Measurements from ENCODE around the gene RUNX1. TPM values are rescaled to one million over a fixed set of nuclear protein-coding genes. Genes with fewer than 3 reads are reported as not detected.
A peak's percentile ranks its signal among the peaks of the same experiment; 100 is the strongest.

Gene RUNX1
- total RNA-seq, 1 experiment from 2014 or later = 13.8 TPM

DNA sequence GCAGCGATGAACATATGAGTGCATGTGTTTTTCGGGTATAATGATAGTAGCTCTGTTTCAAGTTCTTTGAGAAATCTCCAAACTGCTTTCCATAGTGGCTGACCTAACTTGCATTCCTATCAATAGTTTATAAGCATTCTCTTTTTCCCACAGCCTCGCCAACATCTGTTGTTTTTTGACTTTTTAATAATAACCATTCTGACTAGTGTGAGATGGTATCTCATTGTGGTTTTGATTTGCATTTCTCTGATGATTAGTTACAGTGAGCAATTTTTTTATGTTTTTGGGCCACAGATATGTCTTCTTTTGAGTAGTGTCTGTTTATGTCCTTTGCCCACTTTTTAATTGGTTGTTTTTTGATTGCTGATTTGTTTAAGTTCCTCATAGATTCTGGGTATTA, 10.6 kb upstream of the RUNX1 start:
- peak; percentile 72 for DNase-seq (ENCODE audit: low read depth)

GRCh38 chr21:35058058-35058457, 9.0 kb upstream of the RUNX1 start:
- DNase-seq (ENCODE audit: low read depth) = no peak

GRCh38 chr21:35057428-35057827, 8.3 kb upstream of the RUNX1 start:
- no peak for DNase-seq (ENCODE audit: low read depth)

DNA sequence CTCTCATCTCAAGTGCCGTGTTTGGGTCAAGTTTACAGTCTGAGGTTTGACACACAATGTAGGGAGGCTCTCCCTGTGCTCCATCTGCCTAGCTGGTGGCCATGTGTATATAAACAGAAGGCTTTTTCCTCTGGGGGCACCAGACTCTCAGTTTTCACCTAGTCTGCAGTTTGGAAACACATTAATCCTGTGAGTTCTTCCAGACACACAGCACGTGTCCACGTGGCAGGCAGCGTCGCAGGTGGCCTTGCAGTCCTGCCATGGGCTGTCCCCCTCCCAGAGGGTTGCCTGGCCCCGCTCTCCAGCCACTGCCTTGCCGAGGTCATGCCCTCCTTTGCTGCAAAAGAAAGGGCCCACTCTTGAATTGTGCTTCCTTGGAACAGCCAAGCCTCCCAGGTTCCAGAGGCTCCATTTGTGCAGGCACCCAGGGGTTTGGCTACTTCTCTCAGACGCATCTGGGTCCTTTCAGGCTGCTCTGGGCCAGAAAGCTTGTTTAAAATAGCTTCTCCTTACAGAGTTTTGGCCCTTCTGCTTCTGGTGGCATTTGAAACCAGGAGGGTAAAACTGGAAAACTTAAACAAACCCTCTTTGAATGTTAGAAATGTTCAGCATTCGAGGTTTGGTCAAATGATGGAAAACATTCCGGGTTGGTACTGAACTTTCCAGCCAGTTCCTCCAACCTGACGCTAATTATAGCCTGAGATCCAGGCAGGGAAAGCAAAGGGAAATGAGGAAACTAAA, 4.4 kb upstream of the RUNX1 start:
- peak; percentile 33 for DNase-seq (ENCODE audit: low read depth)

GRCh38 chr21:35052801-35053200, 3.7 kb upstream of the RUNX1 start:
- no peak for DNase-seq (ENCODE audit: low read depth)

DNA sequence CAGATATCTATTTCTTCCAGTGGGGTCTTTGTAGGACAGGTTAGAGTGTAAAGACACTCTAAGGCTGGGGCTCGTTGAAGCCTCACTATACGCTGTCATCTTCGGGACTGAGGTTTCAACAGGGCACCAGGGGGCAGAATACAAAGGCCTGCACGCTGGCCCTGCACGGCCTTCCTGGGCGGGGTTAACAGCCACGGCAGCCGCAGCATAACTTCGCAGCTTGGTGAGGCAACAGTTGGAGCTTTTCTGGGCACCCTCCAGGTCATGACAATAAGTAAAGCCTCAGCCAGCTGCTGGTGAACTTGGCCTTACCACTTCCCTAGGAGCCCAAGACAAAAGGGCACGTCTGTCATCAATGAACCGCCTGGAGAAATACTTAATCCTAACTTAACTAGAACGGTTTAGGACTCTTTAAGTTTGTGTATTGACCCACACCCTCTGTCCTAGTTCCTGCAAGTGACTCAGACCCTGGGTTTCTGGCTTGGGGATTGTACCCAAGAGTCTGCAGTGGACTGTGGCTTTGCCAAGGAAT, 2.3 kb upstream of the RUNX1 start:
- DNase-seq (ENCODE audit: low read depth) = peak; percentile 98

GRCh38 chr21:35050348-35051286, 1.5 kb upstream of the RUNX1 start:
- no peak for DNase-seq (ENCODE audit: low read depth)

- DNase-seq (ENCODE audit: low read depth) = peak; percentile 84
Measured at GRCh38 chr21:35048183-35048601, 910 bp downstream of the RUNX1 start.

DNA sequence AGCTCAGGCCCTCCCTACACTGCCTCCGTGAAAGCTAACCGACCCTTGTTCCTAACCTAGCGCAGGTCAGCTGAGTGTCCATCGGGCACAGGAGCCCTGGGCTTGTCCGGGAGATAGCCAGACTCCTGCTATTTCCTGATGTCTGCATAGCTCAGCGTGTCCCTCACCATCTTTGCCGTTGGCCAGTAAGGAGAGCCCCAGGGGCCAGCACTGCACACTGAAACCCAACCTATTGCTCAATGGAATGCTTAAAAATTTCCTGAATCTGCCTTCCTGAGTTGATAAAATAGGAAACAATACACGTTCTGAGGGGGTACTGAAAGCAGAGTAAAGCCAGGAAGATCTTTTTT, 2.2 kb downstream of the RUNX1 start:
- DNase-seq (ENCODE audit: low read depth) = peak; percentile 77

- DNase-seq (ENCODE audit: low read depth) = peak; percentile 11
Measured at GRCh38 chr21:35046263-35046624, 2.9 kb downstream of the RUNX1 start.

DNA sequence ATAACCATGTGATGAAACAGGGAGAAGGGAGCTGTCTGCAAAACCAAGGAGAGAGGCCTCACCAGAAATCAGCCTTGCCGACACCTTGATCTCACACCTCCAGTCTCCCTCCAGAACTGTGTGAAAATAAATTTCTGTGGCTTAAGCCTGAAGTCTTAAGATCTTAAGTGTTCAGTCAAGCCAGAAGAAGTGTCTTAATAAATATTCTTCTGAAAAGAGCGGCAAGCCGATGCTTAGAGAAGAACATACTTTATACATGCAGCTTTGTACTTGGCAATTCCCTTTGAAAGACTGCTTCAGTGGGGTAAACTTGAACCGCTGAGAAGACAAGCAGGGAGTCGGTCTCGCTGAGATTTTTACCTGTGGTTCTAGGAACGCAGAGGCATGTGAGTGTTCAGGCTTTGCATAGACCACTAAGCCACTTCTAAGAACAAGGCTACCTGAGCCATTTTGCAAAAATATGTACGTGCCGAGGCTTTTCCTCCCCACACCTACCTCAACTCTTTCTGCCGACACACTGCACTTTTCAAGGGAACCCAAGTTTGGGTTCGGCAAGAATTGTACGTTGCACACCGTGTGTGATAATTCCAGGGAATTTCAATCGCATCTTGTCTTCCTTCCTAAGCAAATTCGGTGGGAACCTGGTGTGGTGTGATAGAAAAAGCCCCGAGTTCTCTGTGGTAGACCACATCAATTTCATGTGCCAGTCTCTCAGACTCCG, 3.4 kb downstream of the RUNX1 start:
- no peak for DNase-seq (ENCODE audit: low read depth)

DNA sequence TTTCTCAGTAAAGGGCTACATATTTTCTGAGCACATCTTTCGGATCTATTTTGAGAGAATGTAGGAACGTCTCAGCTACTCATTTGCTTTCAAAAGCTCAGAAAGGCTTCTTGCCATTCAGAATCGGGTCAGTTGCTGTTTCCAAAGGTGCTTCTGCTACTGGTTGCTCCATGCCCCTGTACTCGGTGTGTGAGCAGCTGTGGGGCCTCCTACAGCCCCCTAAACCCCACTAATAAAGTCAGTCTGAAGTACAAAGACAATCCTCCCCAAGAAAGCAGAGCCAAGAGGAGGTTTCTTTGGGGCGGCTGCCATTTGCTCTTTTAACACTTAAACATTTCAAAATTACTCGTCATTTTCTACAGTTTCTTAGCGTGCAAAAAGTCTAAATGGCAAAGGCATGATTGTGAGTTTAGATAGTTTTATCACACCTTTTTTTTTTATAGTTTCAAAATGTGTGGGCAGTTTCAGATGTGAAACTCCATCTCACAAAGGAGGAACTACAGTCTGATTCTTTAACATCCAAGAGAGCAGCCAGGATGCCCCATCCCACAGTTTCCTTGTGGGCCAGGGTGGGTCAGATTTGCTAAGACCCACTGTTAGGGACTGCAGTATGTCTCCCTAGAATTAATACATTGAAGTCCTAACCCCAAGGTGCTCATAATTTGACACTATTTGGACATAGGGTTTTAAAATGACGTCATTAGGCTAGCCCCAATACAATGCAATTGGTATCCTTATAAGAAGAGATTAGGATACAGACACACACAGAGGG, 4.1 kb downstream of the RUNX1 start:
- no peak for DNase-seq (ENCODE audit: low read depth)

DNA sequence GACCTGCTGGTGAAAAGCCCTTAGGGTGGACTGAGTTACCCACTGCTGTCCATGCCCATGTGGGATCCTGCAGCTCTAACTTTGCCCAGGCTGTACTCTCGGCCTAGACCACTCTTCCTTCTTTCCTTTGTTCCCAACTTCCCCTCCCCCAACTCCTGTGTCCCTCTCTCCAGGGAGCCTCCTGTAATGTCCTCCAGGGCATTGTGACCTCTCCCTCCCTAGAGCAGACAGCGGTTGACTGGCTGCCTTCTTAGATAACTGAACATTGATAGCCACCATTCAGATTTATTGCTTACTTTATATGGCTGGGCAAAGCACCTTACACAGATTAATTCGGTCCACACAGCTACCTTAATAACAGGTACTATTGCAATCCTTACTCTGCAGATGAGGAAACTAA, 5.0 kb downstream of the RUNX1 start:
- no peak for DNase-seq (ENCODE audit: low read depth)

GRCh38 chr21:35043549-35043948, 5.6 kb downstream of the RUNX1 start:
- DNase-seq (ENCODE audit: low read depth) = no peak

DNA sequence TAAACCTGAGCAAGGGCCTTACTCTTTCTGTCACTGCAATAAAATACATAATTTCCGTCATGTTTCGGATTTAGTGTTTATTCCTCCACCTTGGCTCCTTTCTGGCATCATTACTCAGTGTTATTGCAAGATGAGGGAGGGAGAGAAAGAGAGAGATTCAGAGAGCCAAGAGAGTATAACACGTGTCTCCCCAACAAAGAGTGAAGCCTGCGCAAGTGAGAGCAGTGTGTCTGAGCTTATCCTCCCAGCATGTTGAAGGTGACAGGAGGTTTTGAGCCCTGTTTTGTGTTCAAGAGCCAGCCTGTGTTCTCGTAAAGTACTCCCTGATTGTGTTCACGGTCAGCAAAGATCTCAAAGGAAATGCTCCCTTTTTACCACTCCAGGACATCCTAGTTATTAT, 6.3 kb downstream of the RUNX1 start:
- no peak for DNase-seq (ENCODE audit: low read depth)

GRCh38 chr21:35041881-35042280, 7.2 kb downstream of the RUNX1 start:
- DNase-seq (ENCODE audit: low read depth) = no peak

DNA sequence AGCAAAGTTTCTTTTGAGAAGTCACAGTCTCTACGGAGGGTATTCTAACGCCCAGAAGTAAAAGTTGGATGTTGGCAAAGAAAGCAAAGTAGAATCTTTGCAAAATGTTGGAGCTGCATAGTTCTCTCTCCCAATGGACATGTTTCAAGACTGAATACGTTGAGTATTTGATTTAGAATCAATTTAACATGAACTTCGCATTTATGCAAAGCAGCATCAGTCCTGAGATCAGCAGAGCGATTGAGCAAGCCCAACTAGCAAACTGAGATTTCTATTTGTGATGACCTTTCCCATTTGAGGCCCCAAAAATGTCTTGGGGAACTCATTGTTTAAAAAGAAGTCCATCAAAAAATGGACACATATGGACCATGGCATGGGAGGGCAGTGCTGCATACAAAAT, 8.0 kb downstream of the RUNX1 start:
- no peak for DNase-seq (ENCODE audit: low read depth)

- no peak for DNase-seq (ENCODE audit: low read depth)
Measured at GRCh38 chr21:35039595-35040289, 9.4 kb downstream of the RUNX1 start.

GRCh38 chr21:35038772-35039319, 10.3 kb downstream of the RUNX1 start:
- DNase-seq (ENCODE audit: low read depth) = no peak

GRCh38 chr21:35037384-35037765, 11.7 kb downstream of the RUNX1 start:
- DNase-seq (ENCODE audit: low read depth) = no peak

Measured in M059J (cell line).